Large intestine (tissue), 3 donors: ENCODE data around the gene JMJD8. TPM values are rescaled to one million over a fixed set of nuclear protein-coding genes. Genes with fewer than 3 reads are reported as not detected.

Source experiments
- DNase-seq, 2 donors: peaks; one replicate each; pipeline versions ENCODE4 v3.0.0 to v3.0.0-alpha.2; 2013
- H3K27ac ChIP-seq: one replicate; pipeline ENCODE4 v1.5.1; 2013; ENCODE audit warnings: low read length
- H3K27me3 ChIP-seq: 2 replicates; pipeline ENCODE4 v1.6.1; 2013; ENCODE audit warnings: low read length; ENCODE audit not compliant: control insufficient read depth, insufficient read depth
- H3K36me3 ChIP-seq: 2 replicates; pipeline ENCODE4 v1.6.1; 2013; ENCODE audit warnings: low read length; ENCODE audit not compliant: control insufficient read depth, insufficient read depth
- H3K4me1 ChIP-seq: one replicate; pipeline ENCODE4 v1.6.1; 2013; ENCODE audit warnings: low read length; ENCODE audit not compliant: control insufficient read depth, insufficient read depth
- H3K4me3 ChIP-seq: one replicate; pipeline ENCODE4 v1.5.1; 2013; ENCODE audit warnings: low read length
- H3K9me3 ChIP-seq: one replicate; pipeline ENCODE4 v1.6.1; 2013; ENCODE audit warnings: mild to moderate bottlenecking, low read depth, low read length, moderate library complexity; ENCODE audit not compliant: control insufficient read depth
- WGBS: methylation state at CpG from one replicate; pipeline ENCODE4 v1.1.5; 2013; ENCODE audit warnings: low lambda C conversion rate; ENCODE audit not compliant: insufficient coverage; 5-methylcytosine and 5-hydroxymethylcytosine counted together
- polyA plus RNA-seq: library from polyadenylated mRNA; unstranded; fragments of 120-200 nt; gene quantifications from one replicate; pipeline ENCODE4 v1.2.1, GENCODE V29; 2013

The JMJD8 gene
- polyA plus RNA-seq, 1 donor: 38.9 TPM

DNA sequence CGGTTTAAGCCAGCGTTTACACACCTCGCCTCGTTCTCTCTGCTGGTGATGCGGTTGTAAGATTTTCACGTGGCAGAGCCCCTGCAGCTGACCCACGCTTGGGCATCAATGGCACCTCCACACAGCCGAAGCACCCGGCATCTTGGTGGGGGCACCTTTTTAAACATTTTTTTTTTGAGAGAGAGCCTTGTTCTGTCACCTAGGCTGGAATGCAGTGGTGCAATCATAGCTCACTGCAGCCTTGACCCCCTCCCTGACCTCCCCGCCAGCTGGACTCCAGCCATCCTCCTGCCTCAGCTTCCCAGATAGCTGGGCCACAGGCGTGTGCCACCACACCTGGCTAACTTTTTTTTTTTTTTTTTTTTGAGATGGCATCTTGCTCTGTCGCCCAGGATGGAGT lies 30.1 kb downstream of the JMJD8 start:
- Histone ChIP-seq H3K36me3 (peaks cover 33% of the 10 kb centered on the region), H3K4me1 (peaks cover 6% of the 10 kb centered on the region), H3K9me3 (no peaks in the 10 kb centered on the region), H3K27ac (no peak overlapping the region), H3K27me3 (no peaks in the 10 kb centered on the region), H3K4me3 (no peak overlapping the region)
- WGBS: no CpG with 5 or more reads among the region's 12 CpGs
- no peak for DNase-seq

DNA sequence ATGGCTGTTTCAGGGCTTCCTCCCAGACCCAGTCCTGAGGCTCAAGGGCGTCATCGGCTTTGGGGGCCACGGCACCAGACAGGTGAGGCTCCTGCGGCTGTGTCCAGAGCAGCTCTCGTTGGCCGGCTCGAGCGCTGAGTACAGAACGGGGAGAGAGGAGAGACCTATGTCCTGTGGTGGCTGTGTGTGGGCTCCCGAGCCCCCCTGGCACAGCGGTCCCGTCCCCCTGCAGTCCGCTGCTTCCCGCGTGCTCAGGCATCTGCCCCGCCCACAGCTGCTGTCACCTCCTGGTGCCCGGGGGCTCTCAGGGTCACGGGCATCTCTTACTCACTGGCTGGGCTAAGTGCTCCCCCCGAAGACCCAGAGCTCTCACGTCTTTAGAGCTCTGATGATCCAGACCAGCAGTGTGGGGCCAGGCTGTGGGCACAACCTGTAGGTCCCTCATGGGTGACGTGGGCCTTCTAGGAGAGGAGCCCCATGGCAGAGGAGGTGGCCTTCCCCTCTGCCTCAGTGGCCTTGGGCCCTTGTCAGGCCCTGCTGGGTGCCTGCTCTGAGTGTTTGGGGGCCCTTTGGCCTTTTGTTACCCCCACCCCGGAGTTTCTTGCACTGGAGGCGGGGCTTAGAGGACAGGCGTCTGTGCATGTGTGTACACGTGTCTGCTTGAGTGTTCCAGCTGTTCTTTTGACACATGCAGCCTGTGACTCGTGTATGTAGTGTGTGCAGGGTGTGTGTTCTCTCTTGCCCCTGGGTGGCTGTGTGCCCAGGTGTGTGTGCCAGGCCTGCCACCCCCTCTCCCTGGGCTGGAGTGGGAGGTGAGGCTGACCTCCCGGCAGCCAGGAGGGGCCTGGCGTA lies 31.5 kb downstream of the JMJD8 start:
- WGBS: no CpG with 5 or more reads among the region's 28 CpGs
- no peak overlapping the region for H3K27ac ChIP-seq
- H3K4me1 ChIP-seq: peaks cover 18% of the 10 kb centered on the region
- H3K9me3 ChIP-seq: peaks cover 5% of the 10 kb centered on the region
- DNase-seq: no peak
- H3K4me3 ChIP-seq: no peak overlapping the region
- no peaks in the 10 kb centered on the region for H3K27me3 ChIP-seq
- peaks cover 29% of the 10 kb centered on the region for H3K36me3 ChIP-seq

DNA sequence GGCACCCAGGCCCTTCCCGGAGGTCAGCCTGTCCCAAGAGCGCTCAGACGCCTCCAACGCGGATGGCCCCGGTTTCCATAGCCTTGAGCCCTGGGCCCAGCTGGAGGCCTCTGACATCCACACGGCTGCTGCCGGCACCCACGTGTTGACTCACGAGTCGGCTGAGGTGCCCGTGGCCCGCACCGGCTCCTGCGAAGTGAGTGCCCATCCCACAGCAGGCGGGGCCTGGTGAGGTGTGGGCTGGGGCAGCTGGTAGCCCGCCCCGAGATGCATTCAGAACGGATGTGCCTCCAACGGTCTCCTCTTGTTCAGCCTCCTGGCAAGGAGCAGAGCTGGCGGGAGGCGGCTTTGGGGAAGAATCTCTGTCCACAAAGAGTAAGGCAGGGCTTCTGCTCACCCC lies 32.3 kb downstream of the JMJD8 start:
- H3K4me1 ChIP-seq: peaks cover 26% of the 10 kb centered on the region
- DNase-seq: no peak
- H3K36me3 ChIP-seq: peaks cover 31% of the 10 kb centered on the region
- no peak overlapping the region for H3K4me3 ChIP-seq
- H3K27ac ChIP-seq: no peak overlapping the region
- H3K9me3 ChIP-seq: peaks cover 5% of the 10 kb centered on the region
- no peaks in the 10 kb centered on the region for H3K27me3 ChIP-seq
- WGBS: no CpG with 5 or more reads among the region's 22 CpGs

DNA sequence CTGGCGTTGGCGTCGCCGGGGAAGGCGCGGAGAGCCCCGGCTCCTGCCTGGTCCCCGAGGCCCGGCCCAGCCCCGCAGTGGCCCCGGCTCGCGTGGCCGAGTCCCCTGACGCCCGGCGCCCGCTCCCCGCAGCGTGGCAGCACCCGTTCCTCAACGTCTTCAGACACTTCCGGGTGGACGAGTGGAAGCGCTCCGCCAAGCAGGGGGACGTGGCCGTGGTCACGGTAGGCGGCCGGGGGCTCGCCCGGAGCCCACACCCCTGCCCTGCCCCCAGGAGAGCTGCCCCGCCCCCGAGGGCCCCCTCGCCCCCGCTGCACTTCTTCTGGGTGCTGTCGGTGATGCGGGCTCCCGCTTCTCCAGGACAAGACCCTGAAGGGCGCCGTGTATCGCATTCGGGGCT lies 34.5 kb downstream of the JMJD8 start:
- no peak for DNase-seq
- peak overlapping the region; percentile 65 for H3K4me3 ChIP-seq
- no CpG with 5 or more reads among the region's 44 CpGs for WGBS
- H3K36me3 ChIP-seq: peaks cover 30% of the 10 kb centered on the region
- H3K4me1 ChIP-seq: peaks cover 46% of the 10 kb centered on the region
- H3K27ac ChIP-seq: no peak overlapping the region
- peaks cover 5% of the 10 kb centered on the region for H3K9me3 ChIP-seq
- no peaks in the 10 kb centered on the region for H3K27me3 ChIP-seq

DNA sequence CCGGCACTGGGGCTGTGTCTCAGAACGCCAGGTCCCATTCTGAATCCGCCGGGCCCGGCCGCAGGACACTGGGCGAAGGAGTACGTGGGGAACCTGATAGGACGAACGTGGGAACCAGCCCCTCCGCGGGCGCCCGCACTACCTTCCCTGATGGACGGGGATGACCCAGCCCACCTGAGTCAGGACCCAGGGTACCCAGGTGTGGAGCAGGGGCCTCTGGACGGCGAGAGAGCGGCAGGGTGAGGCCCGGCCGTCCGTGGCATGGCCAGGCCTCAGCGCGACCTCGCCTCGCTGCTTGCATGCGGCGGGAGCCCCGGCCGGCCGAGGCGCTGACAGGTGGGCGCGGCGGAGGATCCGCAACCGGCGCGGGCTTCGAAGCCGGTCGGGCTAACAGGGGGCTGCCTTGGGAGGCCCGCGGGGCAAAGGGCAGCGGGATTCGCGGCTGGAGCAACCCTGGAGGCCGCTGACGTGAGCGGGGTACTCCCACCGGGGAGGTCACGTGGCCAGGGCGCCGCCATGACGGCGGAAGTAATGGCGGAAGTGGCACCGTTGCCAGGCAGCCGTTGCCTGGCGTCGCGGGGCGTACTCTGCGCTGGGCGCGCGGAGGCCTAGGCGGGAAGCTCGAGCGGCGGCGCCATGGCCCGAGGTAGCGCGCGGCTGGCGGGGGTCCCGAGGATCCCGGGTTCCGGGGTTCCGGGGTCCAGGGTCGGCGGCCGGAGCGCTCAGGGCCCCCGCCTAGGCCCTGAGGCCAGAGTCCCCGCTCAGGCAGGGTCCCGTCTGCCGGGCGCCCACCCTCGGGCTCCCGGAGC lies 35.1 kb downstream of the JMJD8 start, which contains the start of gene WDR90:
Gene WDR90, plus strand, starts transcription at position 585 of the 809 bp plus-strand sequence. Its CDS starts 52 bp downstream, at position 637.
- Histone ChIP-seq H3K36me3 (peaks cover 31% of the 10 kb centered on the region), H3K4me3 (peak within 1 kb of the TSS; percentile 65), H3K4me1 (peaks cover 48% of the 10 kb centered on the region), H3K9me3 (peaks cover 5% of the 10 kb centered on the region), H3K27me3 (no peaks in the 10 kb centered on the region), H3K27ac (peak within 1 kb of the TSS; percentile 88)
- peak; percentile 95 to 97 for DNase-seq
- no CpG with 5 or more reads among the region's 91 CpGs for WGBS

DNA sequence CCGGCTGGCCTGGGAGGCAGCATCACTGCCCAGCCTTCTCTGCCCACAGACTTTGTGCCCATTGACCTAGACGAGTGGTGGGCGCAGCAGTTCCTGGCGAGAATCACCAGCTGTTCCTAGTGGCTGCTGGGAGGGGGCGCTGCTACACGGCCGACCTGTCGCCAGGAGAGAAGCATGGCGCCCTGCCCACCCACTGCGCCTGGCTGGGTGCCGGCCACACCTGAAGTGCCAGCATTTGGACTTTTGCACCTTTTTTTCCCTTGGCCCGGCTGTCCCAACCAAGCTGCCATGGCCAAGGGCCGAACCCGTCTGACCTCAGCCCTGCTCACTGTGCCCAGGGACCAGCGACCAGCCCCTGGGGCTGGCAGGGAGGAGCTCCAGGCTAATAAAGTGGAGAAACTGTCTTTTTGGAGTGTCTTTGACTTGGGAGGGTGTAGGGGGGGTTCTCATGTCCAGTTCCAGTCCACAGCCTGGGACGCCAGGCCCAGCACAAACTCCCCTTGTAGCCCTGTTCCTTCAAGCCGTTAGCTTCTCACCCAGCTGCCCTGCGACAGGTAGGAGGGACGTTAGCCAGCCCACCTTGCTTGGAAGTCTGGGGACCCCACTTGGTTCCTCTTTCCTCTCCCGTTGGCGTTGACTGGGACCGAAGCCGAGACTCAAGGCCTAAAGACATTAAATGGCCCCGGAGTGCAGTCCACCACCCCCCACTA lies 35.9 kb downstream of the JMJD8 start:
- peaks cover 51% of the 10 kb centered on the region for H3K4me1 ChIP-seq
- peaks cover 23% of the 10 kb centered on the region for H3K36me3 ChIP-seq
- peak; percentile 42 to 48 for DNase-seq
- WGBS: no CpG with 5 or more reads among the region's 24 CpGs
- H3K27me3 ChIP-seq: no peaks in the 10 kb centered on the region
- H3K4me3 ChIP-seq: peak overlapping the region; percentile 65
- peak overlapping the region; percentile 88 for H3K27ac ChIP-seq
- peaks cover 5% of the 10 kb centered on the region for H3K9me3 ChIP-seq

DNA sequence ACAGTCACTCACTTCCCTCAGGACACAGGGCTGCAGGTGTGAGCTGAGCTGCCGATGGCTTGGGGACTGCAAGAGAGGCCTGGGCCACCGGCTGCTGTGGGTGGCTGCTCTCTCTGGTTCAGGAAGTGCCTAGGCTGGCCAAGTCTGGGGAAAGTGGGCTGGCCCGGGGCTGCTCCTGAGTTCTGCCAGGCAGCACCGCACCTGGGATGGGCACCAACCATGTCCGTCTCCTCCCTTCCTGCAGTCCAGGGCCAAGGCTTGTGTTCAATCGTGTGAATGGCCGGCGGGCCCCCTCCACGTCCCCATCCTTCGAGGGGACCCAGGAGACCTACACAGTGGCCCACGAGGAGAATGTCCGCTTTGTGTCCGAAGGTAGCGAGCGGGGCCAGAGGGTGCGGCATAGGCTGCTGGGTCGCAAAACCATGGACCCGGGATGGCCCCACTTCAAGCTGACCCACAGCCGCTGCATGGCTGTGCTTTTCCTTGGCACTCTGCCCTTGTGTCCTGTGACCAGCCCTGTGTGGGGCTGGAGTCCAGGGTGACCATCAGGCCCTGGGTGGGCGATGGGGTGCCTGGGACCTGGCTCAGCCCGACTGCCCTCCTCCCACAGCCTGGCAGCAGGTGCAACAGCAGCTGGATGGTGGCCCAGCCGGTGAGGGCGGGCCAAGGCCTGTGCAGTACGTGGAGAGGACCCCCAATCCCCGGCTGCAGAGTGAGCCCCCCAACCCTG lies 36.8 kb downstream of the JMJD8 start:
- Histone ChIP-seq H3K36me3 (peaks cover 18% of the 10 kb centered on the region), H3K4me3 (no peak overlapping the region)
- WGBS: 80% methylated on average over 1 of the region's 25 CpGs

DNA sequence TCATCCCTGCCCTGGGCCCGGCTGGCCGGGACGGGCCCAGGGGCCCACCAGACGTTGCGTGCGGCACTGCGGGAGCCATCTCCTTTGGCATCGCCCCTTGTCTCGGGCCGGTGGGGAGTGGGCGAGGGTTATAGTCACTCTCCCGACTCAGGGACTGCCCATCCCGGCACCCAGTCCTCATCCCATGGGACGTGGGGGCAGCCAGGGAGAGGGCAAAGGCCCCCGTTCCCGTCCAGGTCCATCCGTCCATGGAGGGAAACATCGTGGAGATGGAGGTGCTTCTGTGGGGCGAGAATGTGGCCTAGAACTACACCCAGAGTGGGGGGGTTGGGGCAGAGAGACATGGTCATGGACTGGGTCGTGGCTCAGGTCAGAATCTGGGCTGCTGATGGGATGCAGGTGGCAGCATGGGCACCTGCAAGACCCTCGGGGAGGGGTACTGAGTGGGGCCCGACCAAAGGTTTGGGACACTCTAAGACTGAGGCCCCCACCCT lies 37.4 kb downstream of the JMJD8 start:
- no CpG with 5 or more reads among the region's 22 CpGs for WGBS
- Histone ChIP-seq H3K27ac (peak overlapping the region; percentile 78), H3K4me1 (peaks cover 58% of the 10 kb centered on the region), H3K36me3 (peaks cover 13% of the 10 kb centered on the region), H3K27me3 (no peaks in the 10 kb centered on the region), H3K4me3 (no peak overlapping the region), H3K9me3 (peaks cover 5% of the 10 kb centered on the region)
- no peak for DNase-seq

More for the DNA sequence above, 36.8 kb downstream of the JMJD8 start:
- Histone ChIP-seq H3K9me3 (peaks cover 5% of the 10 kb centered on the region), H3K27ac (peak overlapping the region; percentile 78), H3K4me1 (peaks cover 58% of the 10 kb centered on the region), H3K27me3 (no peaks in the 10 kb centered on the region)
- DNase-seq: peak in 1 of 2 donors; percentile 34

DNA sequence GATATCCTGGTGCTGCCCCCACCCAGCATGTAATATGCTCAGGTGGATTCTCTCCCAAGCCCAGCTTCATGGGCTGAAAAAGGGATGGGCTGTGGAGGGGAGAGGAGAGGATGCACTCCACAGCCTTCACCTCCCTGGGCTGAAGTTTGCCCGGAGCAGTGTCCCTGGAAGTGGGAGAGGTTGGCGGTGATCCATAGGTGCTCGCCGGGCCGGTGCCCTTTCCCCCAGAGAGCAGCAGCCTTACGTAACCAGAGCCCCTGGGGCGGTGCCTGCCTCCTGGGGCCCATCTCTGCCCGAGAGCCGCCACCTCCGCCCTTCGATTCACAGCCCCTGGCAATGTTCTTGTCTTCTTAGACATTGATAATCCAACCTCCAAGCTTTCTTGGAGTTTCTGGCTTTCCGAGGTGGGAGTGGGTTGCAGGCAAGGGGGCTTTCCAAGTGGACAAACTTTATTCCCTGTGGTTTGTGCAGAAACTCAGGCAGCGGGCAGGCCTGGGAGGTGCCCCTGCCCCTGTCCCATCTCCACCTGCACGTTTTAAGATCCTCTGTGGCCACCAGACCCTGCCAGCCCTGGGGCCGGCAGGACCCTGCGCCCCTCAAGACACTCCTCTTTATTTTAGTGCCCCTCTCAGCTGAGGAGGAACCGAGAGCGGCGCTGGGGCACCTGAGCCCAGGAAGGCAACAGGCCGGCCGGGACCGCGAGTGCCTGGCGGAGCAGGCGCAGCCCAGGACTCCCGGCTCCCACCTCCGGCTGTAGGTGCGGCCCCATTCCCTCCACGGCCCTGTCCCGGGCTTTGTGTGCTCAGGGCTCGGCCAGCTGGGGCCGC lies 38.1 kb downstream of the JMJD8 start:
- peak; percentile 78 to 86 for DNase-seq
- Histone ChIP-seq H3K9me3 (peaks cover 9% of the 10 kb centered on the region), H3K4me1 (peaks cover 59% of the 10 kb centered on the region), H3K36me3 (peaks cover 10% of the 10 kb centered on the region), H3K27ac (peak overlapping the region; percentile 78), H3K4me3 (peak overlapping the region; percentile 8), H3K27me3 (no peaks in the 10 kb centered on the region)
- no CpG with 5 or more reads among the region's 32 CpGs for WGBS
